HepG2 (cell line): Measurements from ENCODE around the gene MXRA8. TPM values are rescaled to one million over a fixed set of nuclear protein-coding genes. Genes with fewer than 3 reads are reported as not detected.

Source experiments
- AFF4 ChIP-seq: sonication (generic); formaldehyde crosslinking; IDR thresholded peaks from 2 replicates; pipeline ENCODE4 v1.4.0; 2020; ENCODE audit warnings: missing genetic modification reagents
- ATRX ChIP-seq: sonication (generic); formaldehyde crosslinking; IDR thresholded peaks from 2 replicates; pipeline ENCODE4 v1.4.0; 2020; ENCODE audit warnings: missing genetic modification reagents, borderline replicate concordance
- FIP1L1 ChIP-seq: fragments of 200-400 bp; formaldehyde crosslinking; IDR thresholded peaks from 2 replicates; pipeline ENCODE4 v1.6.1; 2018; ENCODE audit warnings: low read depth, mild to moderate bottlenecking, low read length, moderate library complexity, borderline replicate concordance; ENCODE audit not compliant: insufficient read depth
- GMEB2 ChIP-seq: IDR thresholded peaks from 2 replicates; pipeline ENCODE4 v1.6.1; 2016; ENCODE audit warnings: missing biosample characterization, missing genetic modification reagents, low read depth
- IKZF5 ChIP-seq: IDR thresholded peaks from 2 replicates; pipeline ENCODE4 v1.6.1; 2018; ENCODE audit warnings: missing genetic modification reagents, mild to moderate bottlenecking, missing compliant biosample characterization
- KLF6 ChIP-seq: IDR thresholded peaks from 2 replicates; pipeline ENCODE4 v1.8.0; 2016; ENCODE audit warnings: missing biosample characterization, missing genetic modification reagents
- MED1 ChIP-seq: sonication (generic); formaldehyde crosslinking; IDR thresholded peaks from 2 replicates; pipeline ENCODE4 v1.4.0; 2020; ENCODE audit warnings: missing genetic modification reagents
- MTF2 ChIP-seq: sonication (generic); formaldehyde crosslinking; IDR thresholded peaks from 2 replicates; pipeline ENCODE4 v1.5.0; 2020; ENCODE audit warnings: missing genetic modification reagents, borderline replicate concordance
- NFYC ChIP-seq: IDR thresholded peaks from 2 replicates; pipeline ENCODE4 v1.6.1; 2016; ENCODE audit warnings: missing genetic modification reagents, missing compliant biosample characterization
- NKX3-1 ChIP-seq: sonication (generic); formaldehyde crosslinking; IDR thresholded peaks from 2 replicates; pipeline ENCODE4 v1.5.0; 2020; ENCODE audit warnings: missing genetic modification reagents
- PHF20 ChIP-seq: sonication (generic); formaldehyde crosslinking; IDR thresholded peaks from 2 replicates; pipeline ENCODE4 v1.5.0; 2020; ENCODE audit warnings: mild to moderate bottlenecking, missing genetic modification reagents
- PRDM15 ChIP-seq: sonication (generic); formaldehyde crosslinking; IDR thresholded peaks from 2 replicates; pipeline ENCODE4 v1.4.0; 2020; ENCODE audit warnings: missing genetic modification reagents
- RFXANK ChIP-seq: IDR thresholded peaks from 2 replicates; pipeline ENCODE4 v1.6.1; 2016
- SP5 ChIP-seq: IDR thresholded peaks from 2 replicates; pipeline ENCODE4 v1.6.1; 2016; ENCODE audit warnings: low read depth, borderline replicate concordance
- TCF7 ChIP-seq: sonication (generic); IDR thresholded peaks from 2 replicates; pipeline ENCODE4 v1.6.1; 2016; ENCODE audit warnings: antibody characterized with exemption, low read depth
- XBP1 ChIP-seq: sonication (generic); formaldehyde crosslinking; IDR thresholded peaks from 2 replicates; pipeline ENCODE4 v1.5.0; 2020; ENCODE audit warnings: missing genetic modification reagents
- ZNF263 ChIP-seq: sonication (generic); formaldehyde crosslinking; IDR thresholded peaks from 2 replicates; pipeline ENCODE4 v1.4.0; 2020; ENCODE audit warnings: missing genetic modification reagents
- ZNF3 ChIP-seq: IDR thresholded peaks from 2 replicates; pipeline ENCODE4 v1.7.0; 2017; ENCODE audit warnings: inconsistent platforms
- ZNF530 ChIP-seq: sonication (generic); formaldehyde crosslinking; IDR thresholded peaks from 2 replicates; pipeline ENCODE4 v1.5.0; 2020; ENCODE audit warnings: low read depth, mild to moderate bottlenecking, missing genetic modification reagents
- ZNF644 ChIP-seq: IDR thresholded peaks from 2 replicates; pipeline ENCODE4 v1.6.1; 2016; ENCODE audit warnings: low read depth
- ZSCAN31 ChIP-seq: sonication (generic); formaldehyde crosslinking; IDR thresholded peaks from 2 replicates; pipeline ENCODE4 v1.5.0; 2020; ENCODE audit warnings: low read depth, mild to moderate bottlenecking, missing genetic modification reagents
- polyA plus RNA-seq, 8 experiments: library from polyadenylated mRNA; depleted of rRNA in 3 of 8; stranded (reverse) in 7 of 8; unstranded in 1 of 8; fragments of >200 nt; fragmentation: Illumina TruSeq in 4 of 8; extraction: Trizol in 4 of 8; gene quantifications; 2 replicates each; pipeline versions ENCODE4 v1.2.1 to v1.2.3, GENCODE V29; 2011 to 2016; ENCODE audit warnings: low read depth in 4 of 8, missing spikeins in 1 of 8, mixed read lengths in 1 of 8; ENCODE audit not compliant: insufficient read depth in 1 of 8
- total RNA-seq, 5 experiments: library from RNA; depleted of rRNA; stranded (reverse); fragments of >200 nt; fragmentation: Illumina TruSeq; extraction: Trizol; gene quantifications; 2 replicates each; pipeline ENCODE4 v1.2.3, GENCODE V29; 2016; ENCODE audit warnings: low read depth in 1 of 5

Gene MXRA8
- total and polyA plus RNA-seq, 2 of the 13 experiments (the other 11 are each of a cell fraction or from before 2014, with no cell fraction given), result 19.8 to 44.8 TPM

- TF ChIP-seq IKZF5 (CRISPR knock-in tag) (peak; percentile 98), ZNF530 (CRISPR knock-in tag) (no peak), TCF7 (no peak), XBP1 (CRISPR knock-in tag) (no peak), FIP1L1 (peak; percentile 88; the same call in 1 of the 2 replicates), GMEB2 (no peak; the same call in 1 of the 2 replicates), ATRX (CRISPR knock-in tag) (no peak), KLF6 (CRISPR knock-in tag) (peak; percentile 92), MTF2 (CRISPR knock-in tag) (peak; percentile 97; the same call in 1 of the 2 replicates), ZNF644 (CRISPR knock-in tag) (no peak), ZSCAN31 (CRISPR knock-in tag) (peak; percentile 87; the same call in 1 of the 2 replicates), PHF20 (CRISPR knock-in tag) (peak; percentile 98), ZNF3 (CRISPR knock-in tag) (no peak), MED1 (CRISPR knock-in tag) (peak; percentile 91), NKX3-1 (CRISPR knock-in tag) (peak; percentile 67; the same call in 1 of the 2 replicates), PRDM15 (CRISPR knock-in tag) (peak; percentile 70; the same call in 1 of the 2 replicates), RFXANK (peak; percentile 87; the same call in 1 of the 2 replicates), NFYC (CRISPR knock-in tag) (peak; percentile 67), SP5 (CRISPR knock-in tag) (peak; percentile 62; the same call in 1 of the 2 replicates), ZNF263 (CRISPR knock-in tag) (peak; percentile 76), AFF4 (CRISPR knock-in tag) (no peak)
These were observed 16.7 kb upstream of the MXRA8 start, which contains the start of gene AURKAIP1 (continued) for GRCh38 chr1:1374929-1375662.
